ENCODE results near the gene EN2.
"Not testable (repeated sequence)": the region's sequence is repeated elsewhere in the genome, so short reads cannot be mapped to it uniquely, and the experiment has no call there.

EN2 gene

DNA sequence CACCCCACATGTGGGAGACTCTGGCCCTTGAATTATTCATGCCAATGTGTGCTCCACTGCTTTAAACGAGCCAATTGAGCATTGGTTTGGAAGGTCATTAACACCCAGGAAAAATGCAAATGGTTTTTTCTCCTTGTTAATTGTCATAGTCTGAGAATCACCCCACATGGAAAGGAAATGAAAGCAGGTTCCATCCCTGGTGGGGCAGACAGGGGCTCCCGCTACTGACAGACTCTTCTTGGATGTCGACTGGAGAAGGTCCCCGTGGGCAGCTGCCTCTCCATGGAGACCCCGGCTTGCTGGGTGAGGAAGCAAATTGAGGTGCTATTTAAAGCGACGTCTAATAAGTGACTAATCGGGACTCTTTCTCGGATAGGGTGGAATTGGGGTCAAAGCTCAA is 32.0 kb upstream of the EN2 start:
- no peak for DNase-seq (ENCODE audit: low spot score)

DNA sequence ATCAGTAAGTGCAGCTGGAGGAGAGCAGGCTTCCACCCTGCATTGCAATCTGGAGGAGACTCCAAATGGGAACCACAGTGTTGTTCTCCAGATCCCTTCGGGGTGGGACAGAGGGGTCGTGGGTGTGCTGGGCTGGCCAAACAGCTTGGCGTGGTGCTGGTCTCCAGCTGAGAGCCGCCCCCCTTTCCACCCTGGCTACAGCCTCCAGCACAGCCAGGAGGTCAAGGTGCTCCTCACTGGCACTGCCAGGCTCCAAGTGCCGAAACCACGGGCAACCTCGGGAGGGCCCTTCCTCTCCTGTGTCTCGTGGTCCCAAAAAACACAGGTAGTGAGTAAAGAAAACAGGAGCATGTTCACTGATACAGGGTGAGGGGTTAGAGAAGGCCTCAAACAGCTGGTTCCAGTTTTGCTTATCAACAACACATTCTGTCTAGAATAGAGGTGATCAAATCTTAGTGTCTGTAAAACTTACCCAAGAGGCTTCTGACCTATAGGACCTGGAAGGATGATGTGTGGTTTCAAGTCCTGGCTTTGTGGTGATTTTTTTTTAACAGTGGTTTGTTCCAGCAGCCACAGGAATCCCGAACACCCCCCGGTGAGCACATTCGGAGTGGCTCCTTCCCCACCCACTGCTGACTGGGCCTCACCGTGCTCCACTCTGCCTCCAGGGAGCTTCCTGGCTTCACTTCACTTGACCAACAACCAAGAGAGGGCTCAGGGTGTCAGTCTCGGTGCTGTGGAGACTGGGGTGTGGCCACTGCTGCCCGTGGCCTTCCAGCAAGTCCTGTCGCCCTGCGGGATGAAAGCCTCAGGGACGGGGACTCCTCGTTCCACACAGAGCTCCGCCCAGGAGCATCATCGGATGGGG is 31.2 kb upstream of the EN2 start:
- DNase-seq (ENCODE audit: low spot score), result no peak

DNA sequence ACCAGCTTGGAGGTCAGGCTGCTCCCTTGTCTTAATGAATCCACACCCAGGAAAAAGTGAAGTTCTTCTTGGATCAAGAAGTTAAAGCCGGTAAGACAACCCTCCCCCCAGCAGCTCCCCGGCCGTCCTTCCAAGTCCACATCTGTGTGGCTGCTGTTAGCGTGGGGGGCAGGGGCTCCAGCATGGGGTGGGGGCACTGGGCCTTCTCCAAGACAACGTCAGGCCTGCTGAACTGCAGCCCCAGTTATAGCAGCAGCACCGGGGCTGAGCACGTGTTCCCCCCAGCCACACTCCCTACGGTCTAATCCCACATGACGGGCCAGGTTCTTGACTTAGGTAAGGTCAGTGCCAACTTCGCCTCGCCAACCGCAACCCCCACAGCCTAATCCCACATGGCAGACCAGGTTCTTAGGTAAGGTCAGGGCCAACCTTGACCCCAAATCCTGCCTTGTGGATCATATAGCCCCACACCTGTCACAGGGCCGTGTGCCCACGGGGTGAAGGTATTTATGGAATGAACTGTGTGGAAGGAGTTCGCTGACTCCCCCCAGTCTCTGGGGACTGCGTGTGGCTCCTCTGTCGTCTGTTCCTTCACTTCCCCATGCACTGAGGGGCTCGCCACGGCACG is 30.4 kb upstream of the EN2 start:
- DNase-seq (ENCODE audit: low spot score), result no peak

GRCh38 chr7:155428171-155428834 is 29.6 kb upstream of the EN2 start:
- DNase-seq (ENCODE audit: low spot score), result no peak

DNA sequence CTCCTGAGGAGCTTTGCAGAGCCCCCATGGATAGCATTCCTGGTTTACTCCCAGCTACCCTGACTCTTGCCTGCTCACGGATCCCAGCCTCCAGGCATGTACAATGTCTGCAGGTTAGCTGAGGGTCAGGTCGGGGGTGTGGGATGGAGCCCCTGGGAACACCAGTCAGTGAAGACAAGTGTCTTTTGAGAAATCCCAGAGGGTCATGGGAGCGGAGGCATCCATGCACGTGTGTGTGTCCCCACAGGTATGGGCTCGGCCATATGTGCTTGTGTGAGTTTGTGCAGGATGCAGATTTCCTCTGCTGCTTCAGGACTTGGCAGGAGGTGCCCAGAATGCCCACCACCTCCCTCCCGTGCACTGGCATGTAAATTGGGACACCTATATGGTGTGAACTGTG is 28.3 kb upstream of the EN2 start:
- DNase-seq (ENCODE audit: low spot score), result no peak

- DNase-seq (ENCODE audit: low spot score), result no peak
Observed at GRCh38 chr7:155430606-155431005, 27.3 kb upstream of the EN2 start.

- DNase-seq (ENCODE audit: low spot score), result no peak
Observed at GRCh38 chr7:155431231-155431630, 26.7 kb upstream of the EN2 start.

GRCh38 chr7:155431711-155432110 is 26.2 kb upstream of the EN2 start:
- DNase-seq (ENCODE audit: low spot score), result no peak

DNA sequence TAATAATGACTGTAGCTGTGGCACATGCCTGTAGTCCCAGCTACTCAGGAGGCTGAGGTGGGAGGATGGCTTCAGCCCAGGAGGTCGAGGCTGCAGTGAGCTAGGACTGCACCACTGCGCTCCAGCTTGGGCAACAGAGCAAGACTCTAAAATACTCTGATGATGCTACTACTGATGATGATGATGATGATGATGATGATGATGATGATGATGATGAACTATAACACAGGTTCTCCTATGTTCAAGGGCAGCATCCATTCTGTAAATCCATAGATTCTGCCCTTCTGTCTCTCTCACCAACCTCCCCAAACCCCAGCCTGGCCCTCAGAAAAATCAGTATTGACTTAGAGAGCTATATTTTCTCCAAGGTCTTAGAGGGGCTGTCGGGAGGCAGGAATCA is 22.8 kb upstream of the EN2 start:
- DNase-seq (ENCODE audit: low spot score), result no peak

- DNase-seq (ENCODE audit: low spot score), result no peak
Observed at GRCh38 chr7:155437836-155438235, 20.1 kb upstream of the EN2 start.

DNA sequence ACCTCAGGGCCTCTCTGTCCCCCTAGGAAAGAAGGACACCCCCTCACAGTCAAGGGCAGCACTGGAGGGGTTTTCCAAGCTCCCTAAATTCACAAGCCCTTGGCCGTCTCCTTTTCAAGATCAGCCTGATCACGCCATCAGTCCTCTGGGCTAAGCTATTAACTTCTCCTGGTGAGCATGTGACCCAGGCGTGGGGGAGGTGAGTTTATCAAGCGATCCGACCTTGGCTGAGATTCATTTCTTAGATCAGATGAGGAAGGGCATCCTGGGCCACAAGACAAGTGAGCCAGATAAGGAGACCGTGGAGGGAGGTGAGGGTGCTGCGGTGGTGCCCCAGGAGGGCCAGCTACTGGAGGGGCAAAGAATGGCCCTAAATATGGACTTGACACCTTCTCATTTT is 19.2 kb upstream of the EN2 start:
- no peak for DNase-seq (ENCODE audit: low spot score)

DNA sequence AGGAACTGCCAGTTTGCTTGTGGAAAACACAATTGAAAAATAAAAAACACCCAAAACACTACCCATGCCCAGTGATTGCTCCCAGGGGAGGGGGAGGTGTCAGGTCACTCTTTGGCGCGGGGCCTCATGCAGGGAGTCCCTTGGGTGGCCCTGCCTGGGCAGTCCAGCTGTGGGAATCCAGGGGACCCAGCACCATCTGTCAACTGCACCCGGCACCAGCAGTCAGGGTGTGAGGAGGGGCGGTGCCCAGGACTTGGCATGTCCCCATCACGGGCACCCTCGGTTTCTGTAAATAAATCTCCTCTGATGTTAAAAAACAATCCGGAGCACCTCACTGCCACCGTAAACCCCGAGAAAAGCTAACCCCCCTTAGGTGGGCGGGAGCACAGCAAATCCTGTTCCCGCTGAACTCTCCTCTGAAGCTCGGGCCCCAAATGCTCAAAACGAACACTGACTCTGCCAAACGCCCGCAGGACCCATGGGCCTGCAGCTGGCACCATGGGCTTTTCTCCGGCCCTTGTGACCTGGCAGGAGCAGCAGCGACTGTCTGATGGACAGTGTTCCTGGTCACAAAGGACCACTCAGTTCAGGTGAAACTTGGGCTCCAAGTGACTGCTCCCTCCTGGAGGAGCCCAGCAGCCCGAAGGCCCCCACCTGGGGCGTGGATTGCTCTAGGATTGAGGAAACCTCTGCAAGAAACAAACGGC is 18.5 kb upstream of the EN2 start:
- no peak for DNase-seq (ENCODE audit: low spot score)

- no peak for DNase-seq (ENCODE audit: low spot score)
Observed at GRCh38 chr7:155440018-155440410, 17.9 kb upstream of the EN2 start.

DNA sequence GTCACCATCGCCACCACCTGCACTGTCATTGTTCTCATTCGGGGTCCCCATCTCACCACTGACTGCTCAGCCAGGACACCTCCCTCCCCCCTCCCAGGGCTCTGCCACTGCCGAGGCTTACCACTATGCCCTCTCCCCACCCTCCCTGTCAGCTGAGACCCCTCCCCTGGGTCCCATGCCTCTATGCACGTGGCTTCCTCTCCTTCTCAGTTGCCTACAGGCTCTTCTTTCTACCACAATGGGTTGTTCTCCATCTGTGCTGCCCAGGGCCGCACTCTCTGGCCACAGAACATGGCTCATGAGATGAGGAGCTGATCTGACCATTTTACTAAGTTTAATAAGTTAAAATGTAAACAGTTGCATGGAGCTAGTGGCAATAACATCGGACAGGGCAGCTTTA is 16.1 kb upstream of the EN2 start:
- DNase-seq (ENCODE audit: low spot score), result no peak

- DNase-seq (ENCODE audit: low spot score), result no peak
Observed at GRCh38 chr7:155444746-155445145, 13.2 kb upstream of the EN2 start.

- not testable (repeated sequence) for DNase-seq (ENCODE audit: low spot score)
Observed at GRCh38 chr7:155445606-155446005, 12.3 kb upstream of the EN2 start.

DNA sequence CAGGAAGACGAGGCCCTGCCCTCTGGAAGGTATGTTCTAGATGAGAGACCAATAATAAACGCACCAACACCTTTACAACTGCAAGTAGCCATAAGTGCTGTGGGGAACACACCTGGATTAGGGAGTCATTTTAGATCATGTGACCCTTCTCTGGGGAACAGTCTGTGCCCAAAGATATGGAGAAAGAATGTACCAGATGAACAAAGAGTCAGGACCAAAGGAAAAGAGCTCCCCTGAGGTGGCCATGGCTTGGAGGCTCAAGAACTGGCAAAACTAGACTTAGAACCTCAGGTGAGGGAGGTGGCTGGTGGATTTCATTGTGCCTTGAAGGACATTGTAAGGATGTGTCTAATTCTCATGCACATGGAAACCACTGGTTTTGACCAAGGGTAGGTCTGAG is 10.3 kb upstream of the EN2 start:
- DNase-seq (ENCODE audit: low spot score), result no peak

DNA sequence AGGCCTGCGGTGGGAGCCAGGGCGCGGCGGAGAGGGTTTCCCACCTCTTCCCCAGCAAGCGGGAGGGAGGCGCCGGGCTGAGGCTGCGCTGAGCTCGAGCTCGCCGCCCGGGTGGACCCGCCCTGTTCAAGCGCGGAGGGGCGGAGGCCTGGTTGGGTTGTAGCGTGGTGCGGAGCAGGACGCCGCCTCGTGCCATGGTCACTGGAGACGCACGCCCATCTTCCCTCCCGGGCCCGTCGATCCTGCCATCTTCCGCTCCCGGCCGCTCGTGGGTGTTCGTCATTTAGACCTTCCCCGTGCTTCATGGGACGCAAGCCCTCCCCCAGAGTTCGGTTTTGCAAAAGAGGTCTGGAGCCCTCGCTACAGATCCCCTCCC is 9.3 kb upstream of the EN2 start:
- no peak for DNase-seq (ENCODE audit: low spot score)

GRCh38 chr7:155449008-155449868 is 8.7 kb upstream of the EN2 start:
- no peak for DNase-seq (ENCODE audit: low spot score)

- no peak for DNase-seq (ENCODE audit: low spot score)
Observed at GRCh38 chr7:155449869-155450557, 7.9 kb upstream of the EN2 start.

DNA sequence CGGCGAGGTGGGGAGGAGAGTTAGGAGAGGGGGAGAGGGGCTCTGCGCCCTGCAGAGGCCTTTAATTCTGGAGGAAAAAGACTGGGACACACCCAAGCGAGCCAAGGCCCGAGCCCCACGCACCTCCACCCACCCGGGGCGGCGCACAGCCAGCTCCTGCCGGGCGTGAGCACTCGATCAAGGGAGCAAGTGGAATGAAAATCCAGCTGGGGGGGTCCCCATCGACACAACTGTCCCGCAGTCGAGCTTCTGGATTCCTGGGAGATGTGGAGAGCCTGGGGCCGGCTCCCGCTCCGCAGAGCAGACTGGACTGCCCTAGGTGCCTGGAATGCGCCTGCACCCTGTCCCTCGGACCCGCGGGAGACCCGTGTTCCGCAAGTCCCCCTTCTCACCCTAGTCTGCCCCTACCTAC is 7.4 kb upstream of the EN2 start:
- no peak for DNase-seq (ENCODE audit: low spot score)

Data from D341Med (cell line).